HG03457 (cell line): ENCODE results near the gene TUT4.
"Not testable (repeated sequence)": the region's sequence is repeated elsewhere in the genome, so short reads cannot be mapped to it uniquely, and the experiment has no call there.

Experiments
- ATAC-seq: cut with Tn5 transposase; IDR thresholded peaks from one replicate; pipeline ENCODE4 v1.9.1; 2021; ENCODE audit warnings: moderate number of reproducible peaks; ENCODE audit not compliant: unreplicated experiment

The TUT4 gene, protein sequence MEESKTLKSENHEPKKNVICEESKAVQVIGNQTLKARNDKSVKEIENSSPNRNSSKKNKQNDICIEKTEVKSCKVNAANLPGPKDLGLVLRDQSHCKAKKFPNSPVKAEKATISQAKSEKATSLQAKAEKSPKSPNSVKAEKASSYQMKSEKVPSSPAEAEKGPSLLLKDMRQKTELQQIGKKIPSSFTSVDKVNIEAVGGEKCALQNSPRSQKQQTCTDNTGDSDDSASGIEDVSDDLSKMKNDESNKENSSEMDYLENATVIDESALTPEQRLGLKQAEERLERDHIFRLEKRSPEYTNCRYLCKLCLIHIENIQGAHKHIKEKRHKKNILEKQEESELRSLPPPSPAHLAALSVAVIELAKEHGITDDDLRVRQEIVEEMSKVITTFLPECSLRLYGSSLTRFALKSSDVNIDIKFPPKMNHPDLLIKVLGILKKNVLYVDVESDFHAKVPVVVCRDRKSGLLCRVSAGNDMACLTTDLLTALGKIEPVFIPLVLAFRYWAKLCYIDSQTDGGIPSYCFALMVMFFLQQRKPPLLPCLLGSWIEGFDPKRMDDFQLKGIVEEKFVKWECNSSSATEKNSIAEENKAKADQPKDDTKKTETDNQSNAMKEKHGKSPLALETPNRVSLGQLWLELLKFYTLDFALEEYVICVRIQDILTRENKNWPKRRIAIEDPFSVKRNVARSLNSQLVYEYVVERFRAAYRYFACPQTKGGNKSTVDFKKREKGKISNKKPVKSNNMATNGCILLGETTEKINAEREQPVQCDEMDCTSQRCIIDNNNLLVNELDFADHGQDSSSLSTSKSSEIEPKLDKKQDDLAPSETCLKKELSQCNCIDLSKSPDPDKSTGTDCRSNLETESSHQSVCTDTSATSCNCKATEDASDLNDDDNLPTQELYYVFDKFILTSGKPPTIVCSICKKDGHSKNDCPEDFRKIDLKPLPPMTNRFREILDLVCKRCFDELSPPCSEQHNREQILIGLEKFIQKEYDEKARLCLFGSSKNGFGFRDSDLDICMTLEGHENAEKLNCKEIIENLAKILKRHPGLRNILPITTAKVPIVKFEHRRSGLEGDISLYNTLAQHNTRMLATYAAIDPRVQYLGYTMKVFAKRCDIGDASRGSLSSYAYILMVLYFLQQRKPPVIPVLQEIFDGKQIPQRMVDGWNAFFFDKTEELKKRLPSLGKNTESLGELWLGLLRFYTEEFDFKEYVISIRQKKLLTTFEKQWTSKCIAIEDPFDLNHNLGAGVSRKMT (N-terminal part only)

DNA sequence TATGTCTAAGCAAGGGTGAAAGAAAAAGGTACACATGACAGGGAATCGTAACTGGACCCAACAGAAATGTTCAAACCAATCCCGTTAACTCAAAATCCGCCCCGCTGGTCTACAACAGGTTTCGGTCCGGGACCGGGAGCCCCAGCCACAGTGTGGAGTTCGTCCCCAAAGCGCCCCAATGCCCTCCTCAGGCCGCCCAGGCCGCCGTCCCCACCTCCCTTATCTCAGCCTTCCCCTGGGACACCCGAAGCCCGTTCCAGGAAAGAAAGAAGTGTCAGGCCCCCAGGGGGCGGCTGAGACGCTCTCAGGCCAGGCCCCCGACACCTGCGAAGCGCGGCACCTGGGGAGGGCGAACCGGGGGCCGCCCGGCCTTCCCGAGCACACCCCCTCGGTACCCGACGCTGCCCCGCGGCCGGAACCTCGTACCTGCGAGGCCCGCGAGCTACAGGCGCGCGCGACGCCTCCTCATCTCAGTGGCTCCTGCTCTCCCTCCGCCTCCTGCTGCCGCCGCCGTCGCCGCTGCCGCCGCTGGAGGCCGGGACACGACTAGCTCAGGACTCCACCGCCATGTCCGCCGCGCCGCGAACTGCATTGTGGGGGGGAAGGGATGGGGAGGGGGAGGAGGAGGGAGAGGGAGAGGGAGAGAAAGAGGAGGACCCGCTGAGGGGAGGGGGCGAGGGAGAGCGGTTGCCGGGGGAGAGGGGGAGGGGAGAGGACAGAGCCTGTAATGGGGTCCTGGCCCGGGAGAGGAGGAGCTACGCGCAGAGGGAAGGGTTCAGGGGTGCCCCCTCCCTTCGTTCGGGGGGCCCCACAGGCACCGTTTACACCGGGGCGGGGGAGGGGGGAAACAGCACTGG is at the start of gene TUT4:
Gene TUT4 (minus strand): TSS at position 588 of the 857 bp plus-strand sequence. CDS start 26,812 bp downstream, outside the sequence.
- ATAC-seq: no peak

DNA sequence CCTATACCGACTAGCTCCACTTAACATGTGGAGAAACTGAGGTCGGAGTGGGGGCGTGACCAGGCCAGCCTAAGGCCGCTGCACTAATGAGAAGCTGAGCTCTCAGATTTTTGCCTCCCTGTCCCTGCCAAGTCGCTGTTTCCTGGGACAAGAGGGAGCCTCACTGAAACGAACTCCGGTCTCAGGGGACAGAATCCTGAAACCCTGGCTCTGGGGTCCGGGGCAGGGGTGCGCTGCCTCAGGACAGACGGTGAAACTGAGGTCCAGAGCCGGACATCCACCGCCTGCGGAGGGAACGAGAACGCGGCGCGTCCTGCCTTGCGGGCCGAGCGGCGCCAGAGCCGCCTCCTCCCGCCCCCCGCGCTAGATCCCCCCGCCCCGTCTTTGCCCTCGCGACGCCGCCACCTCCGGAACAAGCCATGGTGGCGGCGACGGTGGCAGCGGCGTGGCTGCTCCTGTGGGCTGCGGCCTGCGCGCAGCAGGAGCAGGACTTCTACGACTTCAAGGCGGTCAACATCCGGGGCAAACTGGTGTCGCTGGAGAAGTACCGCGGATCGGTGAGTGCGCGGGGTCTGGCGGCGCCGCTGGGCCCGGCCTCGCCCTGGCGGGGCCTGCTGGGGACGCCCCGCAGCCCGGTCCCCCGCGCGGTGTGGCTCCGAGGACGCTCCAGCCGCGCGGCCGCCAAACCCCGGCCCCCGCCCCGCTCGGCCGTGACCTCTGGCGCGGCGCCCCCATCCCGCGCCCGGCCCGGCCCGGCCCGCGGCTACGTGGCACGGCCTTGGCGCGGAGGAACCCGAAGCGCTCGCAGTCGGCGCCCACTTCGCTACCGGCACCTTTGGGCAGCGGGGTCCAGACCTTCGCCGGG is 49.3 kb upstream of the TUT4 start, which contains the start of gene GPX7:
Gene GPX7 (plus strand): TSS at position 381 of the 865 bp plus-strand sequence. CDS start 39 bp downstream, at position 420.
- no peak for ATAC-seq

DNA sequence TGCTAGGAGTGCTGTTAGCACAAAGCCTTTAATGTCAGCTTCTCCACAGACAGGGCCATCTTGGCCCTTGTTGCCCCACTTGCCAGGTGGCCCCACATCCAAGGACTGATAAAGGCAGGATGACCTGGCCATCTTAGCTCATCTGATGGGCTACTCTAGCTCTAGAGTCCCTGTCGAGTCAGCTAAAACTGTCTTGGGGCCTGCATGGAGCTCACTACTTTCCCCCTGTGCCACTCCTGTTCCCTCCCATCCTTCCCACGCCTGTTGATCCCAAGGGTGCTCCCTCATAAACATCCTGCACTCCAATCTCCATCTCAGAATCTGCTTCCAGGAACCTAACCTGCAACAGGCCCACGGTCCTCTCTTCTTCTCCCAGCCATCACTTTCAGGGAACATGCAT is 48.6 kb upstream of the TUT4 start:
- ATAC-seq: no peak

DNA sequence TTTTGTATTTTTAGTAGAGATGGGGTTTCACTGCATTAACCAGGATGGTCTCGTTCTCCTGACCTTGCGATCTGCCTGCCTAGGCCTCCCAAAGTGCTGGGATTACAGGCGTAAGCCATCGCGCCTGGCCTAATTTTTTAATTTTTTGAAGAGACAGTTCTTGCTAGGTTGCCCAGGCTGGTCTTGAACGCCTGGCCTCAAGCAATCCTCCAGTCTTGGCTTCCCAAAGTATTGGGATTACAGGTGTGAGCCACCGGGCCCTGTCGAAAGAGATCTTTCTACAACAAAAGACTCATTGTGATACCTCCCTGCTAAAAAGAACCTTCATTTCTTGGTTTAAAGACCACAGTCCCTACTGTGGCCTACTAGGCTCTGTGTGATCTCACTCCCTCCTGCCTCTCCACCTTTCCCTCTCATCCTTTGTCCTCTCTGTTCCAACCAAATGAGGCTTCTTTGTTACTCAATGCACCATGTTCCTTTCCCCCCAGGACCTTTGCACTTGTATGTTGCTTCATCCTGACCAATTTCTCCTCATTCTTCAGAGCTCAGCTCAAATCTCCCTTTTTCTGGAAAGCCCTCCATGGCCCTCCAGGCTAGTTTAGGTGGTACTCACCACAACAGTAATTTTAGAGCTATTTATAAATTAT is 47.8 kb upstream of the TUT4 start:
- no peak for ATAC-seq

DNA sequence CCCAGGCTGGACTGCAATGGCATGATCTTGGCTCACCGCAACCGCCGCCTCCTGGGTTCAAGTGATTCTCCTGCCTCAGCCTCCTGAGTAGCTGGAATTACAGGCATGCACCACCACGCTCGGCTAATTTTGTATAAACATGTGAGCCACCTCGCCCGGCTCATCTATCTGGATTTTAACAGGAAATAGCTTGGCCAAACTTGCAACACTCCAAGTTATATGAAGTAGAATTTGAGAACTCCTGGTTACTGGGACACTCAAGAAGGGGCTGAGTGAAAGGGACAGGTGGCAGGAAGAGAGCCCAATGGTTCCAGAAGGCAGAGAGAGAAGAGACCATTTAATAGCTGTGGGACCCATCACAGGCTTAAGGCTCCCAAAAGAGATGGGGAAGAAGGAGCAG is 46.3 kb upstream of the TUT4 start:
- no peak for ATAC-seq

DNA sequence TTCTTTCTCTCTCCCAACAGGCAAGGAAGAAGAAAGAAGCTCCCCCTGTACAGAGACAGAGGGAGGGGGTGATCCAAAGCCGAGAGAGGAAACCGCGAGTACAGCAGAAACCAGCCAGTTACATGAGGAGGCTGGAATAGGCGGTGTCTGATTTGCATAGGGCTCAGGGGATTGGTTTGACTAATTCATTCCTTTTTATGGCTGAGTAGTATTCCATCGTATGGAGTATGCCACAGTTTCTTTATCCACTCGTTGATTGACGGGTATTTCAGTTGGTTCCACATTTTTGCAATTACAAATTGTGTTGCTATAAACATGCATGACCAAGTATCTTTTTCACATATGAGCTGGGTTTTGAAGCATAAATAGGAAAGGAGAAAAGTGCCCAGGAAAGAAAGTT is 45.8 kb upstream of the TUT4 start:
- no peak for ATAC-seq

DNA sequence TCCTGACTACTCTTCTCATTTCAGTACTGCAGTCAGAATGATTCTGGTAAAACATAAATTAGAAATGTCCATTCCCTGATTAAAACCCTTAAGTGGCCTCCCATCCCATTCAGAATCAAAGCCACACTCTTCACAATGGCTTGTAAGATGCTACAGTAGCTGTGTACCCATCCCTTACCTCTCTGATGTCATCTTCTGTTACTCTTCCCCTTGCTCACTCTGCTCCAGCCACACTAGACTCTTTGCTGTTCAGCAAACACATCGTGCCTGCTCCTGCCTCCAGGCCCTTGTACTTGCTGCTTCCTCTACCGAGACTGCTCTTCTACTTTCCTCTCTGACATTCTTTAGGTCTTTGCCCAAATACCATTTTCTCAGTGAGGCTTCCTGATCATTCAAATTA is 45.0 kb upstream of the TUT4 start:
- no peak for ATAC-seq

DNA sequence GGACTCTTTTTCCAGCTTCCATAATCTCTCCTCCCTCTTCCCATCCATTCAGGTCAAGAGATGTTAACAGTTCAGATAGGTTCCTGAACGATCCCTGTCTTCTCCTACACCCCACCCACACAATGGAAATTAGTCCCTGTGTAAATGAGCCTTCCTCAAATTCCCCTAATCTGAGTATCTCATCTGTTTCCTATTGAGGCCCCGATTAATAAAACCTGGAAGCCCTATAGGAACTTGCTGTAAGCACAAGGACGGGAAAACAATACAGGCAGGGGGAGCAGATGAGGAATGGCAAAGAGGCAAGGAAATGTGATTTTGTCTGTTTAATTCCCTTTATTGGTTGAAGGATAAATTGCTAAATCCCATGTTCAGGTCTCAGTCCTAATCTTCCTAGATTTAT is 42.2 kb upstream of the TUT4 start:
- ATAC-seq: no peak

DNA sequence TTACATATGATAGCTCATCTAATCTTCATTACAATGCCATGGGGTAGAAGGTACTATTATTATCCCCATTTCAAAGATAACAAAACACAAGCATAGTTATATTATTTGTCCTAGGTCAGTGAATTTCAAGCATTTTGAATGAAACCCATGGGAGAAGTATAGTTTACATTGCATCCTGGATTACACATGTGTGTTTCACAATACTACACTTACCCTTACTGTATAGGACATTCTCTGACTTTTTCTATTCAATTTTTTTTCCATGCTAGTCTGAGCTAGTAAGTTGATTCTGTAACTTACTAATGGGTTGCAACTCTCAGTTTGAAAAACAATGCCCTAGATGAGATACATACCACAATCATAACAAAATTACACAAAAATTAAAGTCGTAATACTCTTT is 40.6 kb upstream of the TUT4 start:
- no peak for ATAC-seq

DNA sequence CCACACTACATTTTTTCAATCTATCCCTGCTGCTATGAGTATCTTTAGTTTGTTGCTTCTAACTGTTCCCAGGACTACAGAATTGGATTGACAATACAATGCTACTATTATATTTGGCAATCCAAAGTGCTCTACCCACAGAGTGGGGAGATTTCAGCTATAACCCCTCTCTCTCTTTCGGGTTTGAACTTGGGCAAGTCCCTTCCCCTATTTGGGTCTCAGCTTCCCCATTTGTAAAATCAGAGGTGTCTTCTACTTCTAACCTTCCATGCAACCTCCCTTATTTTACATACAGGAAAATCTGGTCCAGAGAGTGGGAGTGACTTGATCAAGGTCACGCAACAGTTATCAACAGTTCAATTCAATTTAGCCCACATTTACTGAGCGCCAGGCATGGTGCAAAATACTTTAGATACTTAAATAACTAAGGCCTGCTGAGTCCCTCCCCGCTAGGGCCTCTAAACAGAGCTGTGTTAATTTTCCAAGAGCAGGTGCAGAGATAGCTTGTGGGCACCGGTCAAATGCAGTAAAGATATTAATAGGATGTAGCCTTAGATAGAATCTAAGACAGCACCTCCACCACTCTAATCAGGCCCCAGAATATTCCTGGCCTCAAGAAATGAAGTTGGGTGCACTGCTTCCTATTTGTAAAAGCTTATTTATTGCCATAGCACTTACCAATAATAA is 39.9 kb upstream of the TUT4 start:
- no peak for ATAC-seq

DNA sequence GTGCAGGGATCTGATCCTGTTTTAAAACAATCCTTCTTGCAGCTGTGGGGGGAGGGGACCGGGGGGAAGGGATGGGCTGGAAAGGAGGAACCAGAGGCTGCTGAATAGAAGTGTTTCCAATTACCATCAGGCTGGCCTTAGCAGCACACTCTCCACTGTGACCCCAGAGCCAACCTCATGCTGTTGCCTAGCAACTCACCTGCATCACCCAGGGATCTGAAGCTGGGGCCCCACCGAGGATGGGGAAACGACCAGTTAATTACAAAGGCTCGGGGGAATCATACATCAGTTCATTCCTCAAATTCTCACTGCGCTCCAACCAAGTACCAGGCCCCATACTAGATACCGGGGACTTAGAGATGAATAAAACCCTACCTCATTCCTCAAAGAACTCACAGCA is 37.4 kb upstream of the TUT4 start:
- no peak for ATAC-seq

DNA sequence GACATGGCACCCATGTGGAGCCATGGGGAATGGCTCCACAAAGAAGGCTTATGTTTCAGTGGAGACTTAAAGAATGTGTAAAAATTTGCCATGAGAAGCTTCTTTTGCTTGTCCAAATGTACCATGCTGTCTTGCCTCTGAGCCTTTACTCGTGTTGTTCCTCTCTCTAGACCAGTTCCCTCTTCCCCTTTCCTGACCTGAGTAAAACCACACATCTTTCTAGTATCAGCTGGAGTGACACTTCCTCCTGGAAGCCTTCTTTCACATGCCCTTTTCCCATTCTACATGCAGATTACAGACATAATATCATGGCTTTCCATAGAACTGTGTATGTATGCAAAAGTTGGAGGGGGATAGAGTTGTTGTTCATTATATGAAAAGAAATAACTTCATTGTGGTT is 35.6 kb upstream of the TUT4 start:
- ATAC-seq: no peak

DNA sequence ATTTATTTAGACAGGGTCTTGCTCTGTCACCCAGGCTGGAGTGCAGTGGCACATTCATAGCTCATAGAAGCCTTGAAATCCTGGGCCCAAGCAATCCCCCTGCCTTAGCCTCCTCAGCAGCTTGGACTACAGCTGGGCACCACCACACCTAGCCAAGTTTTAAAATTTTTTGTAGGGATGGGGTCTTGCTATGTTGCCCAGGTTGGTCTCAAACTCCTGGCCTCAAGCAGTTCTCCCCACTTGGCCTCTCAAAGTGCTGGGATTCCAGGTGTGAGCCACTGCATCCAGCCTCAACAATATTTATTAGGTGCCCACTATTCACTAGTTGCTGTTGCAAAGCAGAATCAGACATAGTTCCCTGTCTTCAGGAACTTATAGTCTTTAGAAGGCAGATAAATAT is 35.1 kb upstream of the TUT4 start:
- no peak for ATAC-seq

DNA sequence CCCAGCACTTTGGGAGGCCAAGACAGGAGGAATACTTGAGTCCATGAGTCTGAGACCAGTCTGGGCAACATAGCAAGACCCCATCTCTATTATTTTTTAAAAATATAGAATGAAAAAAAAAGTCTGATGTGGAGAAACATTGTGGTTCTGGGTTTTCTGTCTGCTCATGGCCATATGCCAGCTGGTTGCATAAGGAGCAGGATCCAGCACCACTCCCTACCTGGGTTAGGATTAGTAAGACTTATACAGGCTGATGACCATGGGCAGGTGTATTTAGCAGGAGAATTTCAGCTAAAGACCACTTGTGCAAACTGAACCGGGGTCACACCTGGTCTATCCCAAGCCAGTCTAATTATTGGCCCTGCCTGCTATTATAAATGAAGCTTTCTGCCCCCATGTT is 32.6 kb upstream of the TUT4 start:
- no peak for ATAC-seq

DNA sequence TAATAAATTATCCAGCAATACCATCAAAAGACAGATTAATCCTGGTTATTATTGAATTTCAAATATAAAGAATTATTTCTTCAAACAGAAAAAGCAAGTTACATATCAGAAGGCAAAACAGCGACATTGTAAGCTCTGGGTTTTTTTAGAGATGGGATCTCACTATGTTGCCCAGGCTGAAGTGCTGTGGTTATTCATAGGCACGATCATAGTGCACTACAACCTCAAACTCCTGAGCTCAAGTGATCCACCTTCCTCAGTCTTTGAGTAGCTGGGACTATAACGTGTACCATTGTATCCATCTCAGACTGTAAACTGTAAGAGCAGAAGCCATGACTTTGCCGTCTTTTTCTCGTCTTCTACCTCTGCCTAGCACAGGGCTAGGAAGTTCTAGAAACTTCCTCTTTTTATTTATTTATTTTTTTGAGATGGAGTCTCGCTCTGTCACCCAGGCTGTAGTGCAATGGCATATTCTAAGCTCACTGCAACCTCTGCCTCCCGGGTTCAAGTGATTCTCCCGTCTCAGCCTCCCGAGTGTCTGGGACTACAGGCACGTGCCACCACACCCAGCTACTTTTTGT is 29.3 kb upstream of the TUT4 start:
- no peak for ATAC-seq

DNA sequence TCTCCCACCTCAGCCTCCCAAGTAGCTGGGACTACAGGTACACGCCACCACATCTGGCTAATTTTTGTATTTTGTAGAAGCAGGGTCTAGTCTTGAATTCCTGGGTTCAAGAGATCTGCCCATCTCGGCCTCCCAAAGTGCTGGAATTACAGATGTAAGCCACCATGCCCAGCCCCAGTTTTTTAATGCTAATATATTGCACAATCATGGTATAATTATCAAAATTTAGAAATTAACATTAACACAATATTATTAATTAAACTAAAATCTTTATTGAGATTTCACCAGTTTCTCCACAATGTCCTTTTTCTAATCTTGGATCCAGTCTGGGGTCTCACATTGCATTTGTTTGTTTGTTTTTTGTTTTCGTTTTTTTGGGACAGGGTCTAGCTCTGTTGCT is 27.4 kb upstream of the TUT4 start:
- no peak for ATAC-seq

DNA sequence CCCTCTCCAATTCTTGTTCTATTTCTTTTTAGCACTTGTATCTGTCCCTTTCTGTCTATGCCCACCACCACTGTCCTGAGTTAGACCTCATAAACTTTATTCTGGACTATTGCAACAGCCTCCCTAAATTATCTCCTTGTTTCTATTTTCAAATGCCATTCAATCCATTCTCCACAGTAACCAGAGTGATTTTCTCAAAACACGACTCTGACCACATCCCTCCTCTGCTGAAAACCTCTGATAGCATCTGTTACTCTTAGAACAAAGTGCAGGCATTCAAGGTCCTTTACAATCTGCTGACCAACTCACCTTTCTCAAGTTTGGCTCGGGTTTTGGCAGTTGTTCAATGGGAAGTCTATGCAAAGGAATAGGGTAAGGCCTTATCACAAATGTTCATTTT is 26.5 kb upstream of the TUT4 start:
- no peak for ATAC-seq

DNA sequence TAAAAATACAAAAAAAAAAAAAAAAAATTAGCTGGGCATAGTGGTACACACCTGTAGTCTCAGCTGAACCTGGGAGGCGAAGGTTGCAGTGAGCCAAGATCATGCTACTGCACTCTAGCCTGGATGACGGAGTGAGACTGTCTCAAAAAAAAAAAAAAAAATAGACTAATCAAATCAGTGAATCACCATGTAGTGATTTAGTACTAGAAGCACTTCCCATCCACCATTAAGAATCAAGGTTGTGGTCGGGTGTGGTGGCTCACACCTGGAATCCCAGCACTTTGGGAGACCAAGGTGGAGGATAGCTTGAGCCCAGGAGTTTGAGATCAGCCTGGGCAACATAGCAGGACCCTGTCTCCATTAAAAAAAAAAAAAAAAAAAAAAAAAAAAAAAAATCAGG is 25.2 kb upstream of the TUT4 start:
- not testable (repeated sequence) for ATAC-seq
